Measurements from ENCODE around the gene ODR4.

Gene ODR4

DNA sequence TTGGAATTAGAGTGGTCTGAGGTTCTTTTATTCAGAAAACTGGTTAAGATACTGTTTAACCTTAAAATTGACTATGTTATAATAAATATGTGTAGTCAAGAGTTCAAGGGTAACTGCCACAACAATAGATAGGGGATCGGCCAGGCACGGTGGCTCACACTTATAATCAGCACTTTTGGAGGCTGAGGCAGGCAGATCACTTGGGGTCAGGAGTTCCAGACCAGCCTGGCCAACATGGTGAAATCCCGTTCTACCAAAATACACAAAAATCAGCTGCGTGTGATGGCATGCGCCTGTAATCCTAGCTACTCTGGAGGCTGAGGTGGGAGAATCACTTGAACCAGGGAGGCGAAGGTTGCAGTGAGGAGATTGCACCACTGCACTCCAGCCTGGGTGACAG lies 45.8 kb downstream of the ODR4 start:
- ChIA-PET POLR2A (no interaction called here), CTCF (no interaction called here)
- no peak for TF ChIP-seq SP1 (IDR thresholded peaks at IDR 0.05)
- TF ChIP-seq, protein P1, sequence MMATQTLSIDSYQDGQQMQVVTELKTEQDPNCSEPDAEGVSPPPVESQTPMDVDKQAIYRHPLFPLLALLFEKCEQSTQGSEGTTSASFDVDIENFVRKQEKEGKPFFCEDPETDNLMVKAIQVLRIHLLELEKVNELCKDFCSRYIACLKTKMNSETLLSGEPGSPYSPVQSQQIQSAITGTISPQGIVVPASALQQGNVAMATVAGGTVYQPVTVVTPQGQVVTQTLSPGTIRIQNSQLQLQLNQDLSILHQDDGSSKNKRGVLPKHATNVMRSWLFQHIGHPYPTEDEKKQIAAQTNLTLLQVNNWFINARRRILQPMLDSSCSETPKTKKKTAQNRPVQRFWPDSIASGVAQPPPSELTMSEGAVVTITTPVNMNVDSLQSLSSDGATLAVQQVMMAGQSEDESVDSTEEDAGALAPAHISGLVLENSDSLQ (IDR thresholded peaks at IDR 0.05) = no peak
- no peak for TF ChIP-seq TARDBP (IDR thresholded peaks at IDR 0.05)
- TF ChIP-seq FOXK2 (IDR thresholded peaks at IDR 0.05) = no peak
- no peak for TF ChIP-seq ARNT (IDR thresholded peaks at IDR 0.05)
- DNase-seq (ENCODE audit: extremely low spot score) = no peak

DNA sequence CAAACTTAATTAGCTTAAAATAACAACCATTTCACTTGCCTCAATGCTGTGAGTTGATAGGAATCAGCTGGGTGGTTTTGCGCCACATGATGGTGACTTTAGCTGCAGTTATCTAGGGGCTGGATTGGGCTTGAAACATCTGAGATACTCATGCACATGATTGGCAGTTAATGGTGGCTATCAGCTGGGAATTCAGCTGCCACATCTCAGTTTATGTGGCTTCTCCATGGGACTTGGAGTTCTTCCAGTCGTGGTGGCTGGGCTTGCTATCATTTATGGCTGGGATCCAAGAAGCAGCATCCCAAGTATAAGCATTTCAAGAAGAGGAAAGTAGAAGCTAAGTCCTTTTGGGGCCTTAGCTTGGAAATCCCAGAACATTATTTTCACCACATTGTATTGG lies 48.9 kb downstream of the ODR4 start:
- POLR2A ChIA-PET = no interaction called here

DNA sequence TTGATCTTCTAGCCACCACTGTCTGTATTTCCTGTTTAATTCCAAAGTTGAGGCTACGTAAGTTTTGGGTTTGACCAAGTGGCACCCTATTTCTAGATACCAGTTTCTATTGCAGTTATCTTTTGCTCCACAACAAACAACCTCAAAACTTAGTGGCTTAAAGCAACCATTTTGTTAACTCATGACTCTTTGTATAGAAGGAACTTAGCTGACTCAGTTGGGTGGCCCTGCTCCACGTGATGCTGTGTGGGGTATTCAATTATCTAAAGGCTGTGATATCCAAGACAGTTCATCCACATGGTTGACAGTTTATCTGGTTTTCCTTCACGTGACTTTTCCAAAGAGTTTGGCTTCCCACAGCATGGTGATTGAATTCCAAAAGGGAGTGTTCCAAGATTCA lies 50.5 kb downstream of the ODR4 start:
- DNase-seq (ENCODE audit: extremely low spot score) = no peak
- POLR2A ChIA-PET = no interaction called here
- TF ChIP-seq L3MBTL2 (conservative IDR thresholded peaks at IDR 0.05) = no peak
- TF ChIP-seq HDGF (IDR thresholded peaks at IDR 0.05; ENCODE audit: borderline replicate concordance) = no peak
- no peak for TF ChIP-seq SP1 (IDR thresholded peaks at IDR 0.05)
- TF ChIP-seq, protein P1 (IDR thresholded peaks at IDR 0.05) = no peak
- TF ChIP-seq FOXM1 (IDR thresholded peaks at IDR 0.05; ENCODE audit: borderline replicate concordance) = no peak
- TF ChIP-seq SUZ12 (IDR thresholded peaks at IDR 0.05) = no peak
- TF ChIP-seq NFRKB (IDR thresholded peaks at IDR 0.05) = no peak
- TF ChIP-seq ZNF384 (IDR thresholded peaks at IDR 0.05) = no peak
- no peak for TF ChIP-seq ARNT (IDR thresholded peaks at IDR 0.05)
- TF ChIP-seq TARDBP (IDR thresholded peaks at IDR 0.05) = no peak
- no peak for TF ChIP-seq LEF1 (IDR thresholded peaks at IDR 0.05; ENCODE audit: borderline replicate concordance)
- CTCF ChIA-PET = no interaction called here

More for the DNA sequence above, 48.9 kb downstream of the ODR4 start:
- CTCF ChIA-PET = no interaction called here
- TF ChIP-seq FOXM1 (IDR thresholded peaks at IDR 0.05; ENCODE audit: borderline replicate concordance) (no peak), CTBP1 (IDR thresholded peaks at IDR 0.05; ENCODE audit: borderline replicate concordance) (no peak), SUZ12 (IDR thresholded peaks at IDR 0.05) (no peak), LEF1 (IDR thresholded peaks at IDR 0.05; ENCODE audit: borderline replicate concordance) (no peak), NFRKB (IDR thresholded peaks at IDR 0.05) (no peak), L3MBTL2 (conservative IDR thresholded peaks at IDR 0.05) (no peak), SP1 (IDR thresholded peaks at IDR 0.05) (no peak), ELF4 (IDR thresholded peaks at IDR 0.05) (no peak), ARNT (IDR thresholded peaks at IDR 0.05) (no peak), HDGF (IDR thresholded peaks at IDR 0.05; ENCODE audit: borderline replicate concordance) (no peak), BHLHE40 (IDR thresholded peaks at IDR 0.05; ENCODE audit: borderline replicate concordance) (no peak), ZNF384 (IDR thresholded peaks at IDR 0.05) (no peak), FOXA1 (IDR thresholded peaks at IDR 0.05) (no peak), FOXK2 (IDR thresholded peaks at IDR 0.05) (no peak), TARDBP (IDR thresholded peaks at IDR 0.05) (no peak)
- TF ChIP-seq, protein P1 (IDR thresholded peaks at IDR 0.05) = no peak
- DNase-seq (ENCODE audit: extremely low spot score) = no peak

DNA sequence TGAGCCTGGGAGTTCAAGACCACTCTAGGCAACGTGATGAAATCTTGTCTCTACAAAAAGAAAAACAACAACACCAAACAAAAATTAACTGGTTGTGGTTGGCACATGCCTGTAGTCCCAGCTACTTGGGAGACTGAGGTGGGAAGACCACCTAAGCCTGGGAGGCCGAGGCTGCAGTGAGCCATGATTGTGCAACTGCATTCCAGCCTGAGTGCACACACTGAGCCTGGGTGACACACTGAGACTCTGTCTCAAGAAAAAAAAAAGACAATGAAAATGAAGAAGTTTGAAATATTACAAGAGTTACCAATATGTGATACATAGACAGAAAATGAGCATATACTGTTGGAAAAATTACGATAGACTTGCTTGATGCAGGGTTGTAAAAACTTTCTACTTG lies 53.4 kb downstream of the ODR4 start:
- DNase-seq (ENCODE audit: extremely low spot score) = no peak
- POLR2A ChIA-PET = no interaction called here

DNA sequence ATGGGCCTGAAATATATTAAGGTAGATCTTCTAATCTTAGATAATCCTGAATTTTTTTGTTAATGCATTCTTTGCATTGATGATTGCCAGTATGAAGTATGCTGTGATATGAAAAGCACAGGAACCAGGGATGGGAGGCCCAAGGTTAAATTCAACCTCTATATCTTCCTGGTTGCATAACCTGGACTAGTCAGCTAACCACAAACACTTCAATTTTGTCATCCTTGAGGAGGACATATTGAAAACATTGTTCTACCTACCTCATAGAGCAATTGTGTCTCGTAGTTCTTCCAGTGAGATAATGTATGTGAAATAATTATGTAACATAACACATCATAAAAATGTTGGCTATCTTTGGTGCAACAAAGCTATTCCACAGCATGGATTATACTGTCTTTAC lies 59.7 kb downstream of the ODR4 start:
- ChIA-PET POLR2A (interaction anchor here (0.8 kb wide), 1 partner anchor 61 kb away, joined by 4 read pairs; no protein-coding TSS in a partner anchor), CTCF (no interaction called here)
- DNase-seq (ENCODE audit: extremely low spot score) = no peak
- TF ChIP-seq TARDBP (IDR thresholded peaks at IDR 0.05) (no peak), FOXA1 (IDR thresholded peaks at IDR 0.05) (no peak), FOXK2 (IDR thresholded peaks at IDR 0.05) (no peak)

More for the DNA sequence above, 53.4 kb downstream of the ODR4 start:
- CTCF ChIA-PET = no interaction called here
- no peak for TF ChIP-seq HDGF (IDR thresholded peaks at IDR 0.05; ENCODE audit: borderline replicate concordance)
- TF ChIP-seq FOXA1 (IDR thresholded peaks at IDR 0.05) = no peak
- no peak for TF ChIP-seq SP1 (IDR thresholded peaks at IDR 0.05)
- TF ChIP-seq FOXK2 (IDR thresholded peaks at IDR 0.05) = no peak
- TF ChIP-seq NFRKB (IDR thresholded peaks at IDR 0.05) = no peak

DNA sequence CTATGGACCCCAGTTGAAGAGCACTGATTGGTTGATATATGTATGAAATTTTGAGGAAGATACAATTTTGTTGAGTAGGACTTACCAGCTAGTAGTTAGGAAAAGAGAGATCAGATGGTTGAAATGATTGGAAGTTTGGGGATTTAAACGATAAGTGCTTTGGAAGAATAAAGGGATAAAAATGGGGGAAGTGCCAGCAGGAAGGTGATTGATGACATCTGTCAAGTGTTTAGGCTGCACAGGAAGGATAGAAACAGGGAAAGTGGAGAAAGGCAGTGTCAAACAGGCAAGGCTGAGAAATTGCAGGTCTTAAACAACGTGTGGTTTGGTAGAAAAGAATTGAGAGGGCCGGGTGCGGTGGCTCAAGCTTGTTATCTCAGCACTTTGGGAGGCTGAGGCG lies 62.9 kb downstream of the ODR4 start:
- DNase-seq (ENCODE audit: extremely low spot score) = no peak
- CTCF ChIA-PET = no interaction called here
- POLR2A ChIA-PET = no interaction called here
- TF ChIP-seq BHLHE40 (IDR thresholded peaks at IDR 0.05; ENCODE audit: borderline replicate concordance) = no peak
- TF ChIP-seq, protein P1 (IDR thresholded peaks at IDR 0.05) = peak; percentile 64

DNA sequence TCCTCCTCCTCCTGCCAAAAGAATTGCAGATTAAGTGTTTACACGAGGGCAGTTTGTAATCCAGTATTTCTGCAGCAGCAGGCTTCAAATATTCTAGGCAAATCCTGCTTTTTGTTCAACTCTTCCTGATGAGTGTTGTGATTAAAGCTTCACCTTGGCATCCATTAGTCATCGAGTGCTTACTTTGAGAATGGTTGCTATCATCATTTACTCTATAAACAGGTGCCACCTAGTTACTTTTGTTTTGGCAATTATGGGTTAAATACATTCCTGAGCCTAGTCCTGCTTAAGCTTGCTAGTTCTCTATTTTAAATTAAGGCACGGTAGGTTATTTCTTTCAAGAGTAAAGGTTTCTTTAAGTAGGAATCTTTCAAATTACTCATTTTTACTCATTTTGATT lies 64.9 kb downstream of the ODR4 start:
- TF ChIP-seq BHLHE40 (IDR thresholded peaks at IDR 0.05; ENCODE audit: borderline replicate concordance) (no peak), CTBP1 (IDR thresholded peaks at IDR 0.05; ENCODE audit: borderline replicate concordance) (no peak), FOXA1 (IDR thresholded peaks at IDR 0.05) (no peak), TARDBP (IDR thresholded peaks at IDR 0.05) (no peak), LEF1 (IDR thresholded peaks at IDR 0.05; ENCODE audit: borderline replicate concordance) (no peak), ARNT (IDR thresholded peaks at IDR 0.05) (no peak), HDGF (IDR thresholded peaks at IDR 0.05; ENCODE audit: borderline replicate concordance) (no peak), FOXK2 (IDR thresholded peaks at IDR 0.05) (no peak), L3MBTL2 (conservative IDR thresholded peaks at IDR 0.05) (no peak), FOXM1 (IDR thresholded peaks at IDR 0.05; ENCODE audit: borderline replicate concordance) (no peak), NFRKB (IDR thresholded peaks at IDR 0.05) (no peak), SUZ12 (IDR thresholded peaks at IDR 0.05) (no peak), ELF4 (IDR thresholded peaks at IDR 0.05) (no peak), ZNF384 (IDR thresholded peaks at IDR 0.05) (no peak), SP1 (IDR thresholded peaks at IDR 0.05) (no peak)
- TF ChIP-seq, protein P1 (IDR thresholded peaks at IDR 0.05) = no peak
- POLR2A ChIA-PET = no interaction called here

More for the DNA sequence above, 64.9 kb downstream of the ODR4 start:
- CTCF ChIA-PET = no interaction called here
- no peak for DNase-seq (ENCODE audit: extremely low spot score)

Data from HEK293T (cell line).